HepG2 (cell line): ENCODE data around the gene TACO1. TPM values are rescaled to one million over a fixed set of nuclear protein-coding genes. Genes with fewer than 3 reads are reported as not detected.
A peak's percentile ranks its signal among the peaks of the same experiment; 100 is the strongest.

Source experiments
- DNMT1 ChIP-seq: sonication (generic); formaldehyde crosslinking; IDR thresholded peaks from 2 replicates; pipeline ENCODE4 v1.5.1; 2020; ENCODE audit warnings: mild to moderate bottlenecking, missing genetic modification reagents
- ELF1 ChIP-seq: sonication (generic); formaldehyde crosslinking; IDR thresholded peaks from 2 replicates; pipeline ENCODE4 v1.4.0; 2020; ENCODE audit warnings: missing genetic modification reagents
- EP300 ChIP-seq, 3 experiments: sonication (generic) in 1 of 3; formaldehyde crosslinking in 1 of 3; IDR thresholded peaks; 2 replicates each; pipeline versions ENCODE4 v1.5.1 to v1.6.1; 2011 to 2020; ENCODE audit warnings: low read depth in 2 of 3, low read length in 2 of 3, borderline replicate concordance in 1 of 3, improper control_type of control experiment in 1 of 3, mild to moderate bottlenecking in 1 of 3, missing genetic modification reagents in 1 of 3, moderate library complexity in 1 of 3
- FOXP1 ChIP-seq, 2 experiments: fragments of 450-650 bp in 1 of 2; IDR thresholded peaks; 2 replicates each; pipeline ENCODE4 v1.6.1; 2017 to 2018; ENCODE audit warnings: antibody characterized with exemption in 1 of 2
- GTF2F1 ChIP-seq: fragments of 150-350 bp; IDR thresholded peaks from 2 replicates; pipeline ENCODE4 v1.6.1; 2014; ENCODE audit warnings: low read length
- HNF4A ChIP-seq: sonication (generic); formaldehyde crosslinking; IDR thresholded peaks from 2 replicates; pipeline ENCODE4 v1.4.0; 2020; ENCODE audit warnings: missing genetic modification reagents
- KDM1A ChIP-seq: IDR thresholded peaks from 2 replicates; pipeline ENCODE4 v1.6.1; 2016; ENCODE audit warnings: missing compliant biosample characterization
- REXO4 ChIP-seq: sonication (generic); formaldehyde crosslinking; IDR thresholded peaks from 2 replicates; pipeline ENCODE4 v1.8.0; 2022; ENCODE audit warnings: missing genetic modification reagents, mild to moderate bottlenecking, borderline replicate concordance
- U2AF1 ChIP-seq: fragments of 200-400 bp; formaldehyde crosslinking; optimal IDR thresholded peaks from 2 replicates; pipeline ENCODE3; 2017; ENCODE audit warnings: mild to moderate bottlenecking, low read depth, low read length
- ZNF143 ChIP-seq: sonication (generic); formaldehyde crosslinking; IDR thresholded peaks from 2 replicates; pipeline ENCODE4 v1.4.0; 2020; ENCODE audit warnings: missing genetic modification reagents
- ZNF709 ChIP-seq: sonication (generic); formaldehyde crosslinking; IDR thresholded peaks from 2 replicates; pipeline ENCODE4 v1.5.0; 2020; ENCODE audit warnings: mild to moderate bottlenecking, missing genetic modification reagents
- ZNF746 ChIP-seq: sonication (generic); formaldehyde crosslinking; IDR thresholded peaks from 2 replicates; pipeline ENCODE4 v1.8.0; 2022; ENCODE audit warnings: mild to moderate bottlenecking, missing genetic modification reagents
- ZNF768 ChIP-seq: sonication (generic); formaldehyde crosslinking; IDR thresholded peaks from 2 replicates; pipeline ENCODE4 v1.4.0; 2020; ENCODE audit warnings: missing genetic modification reagents
- polyA plus RNA-seq, 8 experiments: library from polyadenylated mRNA; depleted of rRNA in 3 of 8; stranded (reverse) in 7 of 8; unstranded in 1 of 8; fragments of >200 nt; fragmentation: Illumina TruSeq in 4 of 8; extraction: Trizol in 4 of 8; gene quantifications; 2 replicates each; pipeline versions ENCODE4 v1.2.1 to v1.2.3, GENCODE V29; 2011 to 2016; ENCODE audit warnings: low read depth in 4 of 8, missing spikeins in 1 of 8, mixed read lengths in 1 of 8; ENCODE audit not compliant: insufficient read depth in 1 of 8
- total RNA-seq, 5 experiments: library from RNA; depleted of rRNA; stranded (reverse); fragments of >200 nt; fragmentation: Illumina TruSeq; extraction: Trizol; gene quantifications; 2 replicates each; pipeline ENCODE4 v1.2.3, GENCODE V29; 2016; ENCODE audit warnings: low read depth in 1 of 5
- TF ChIP-seq, protein P1 (sequence below): sonication (generic); formaldehyde crosslinking; IDR thresholded peaks from 2 replicates; pipeline ENCODE4 v1.4.0; 2020; ENCODE audit warnings: missing genetic modification reagents, borderline replicate concordance
- TF ChIP-seq, protein P2 (sequence below): sonication (generic); formaldehyde crosslinking; IDR thresholded peaks from 2 replicates; pipeline ENCODE4 v1.9.0; 2021; ENCODE audit warnings: missing genetic modification reagents, borderline replicate concordance
- TF ChIP-seq, protein P3 (sequence below): sonication (generic); formaldehyde crosslinking; conservative IDR thresholded peaks from 2 replicates; pipeline ENCODE4 v1.8.0; 2022; ENCODE audit warnings: missing genetic modification reagents
- TF ChIP-seq, protein P4 (sequence below): IDR thresholded peaks from 2 replicates; pipeline ENCODE4 v1.6.1; 2016; ENCODE audit warnings: low read depth
- TF ChIP-seq, protein P5 (sequence below): sonication (generic); formaldehyde crosslinking; conservative IDR thresholded peaks from 2 replicates; pipeline ENCODE4 v1.5.0; 2020; ENCODE audit warnings: missing genetic modification reagents

TACO1 gene
- total and polyA plus RNA-seq, 2 of the 13 experiments (the other 11 are each of a cell fraction or from before 2014, with no cell fraction given): 34.7 to 53.6 TPM

DNA sequence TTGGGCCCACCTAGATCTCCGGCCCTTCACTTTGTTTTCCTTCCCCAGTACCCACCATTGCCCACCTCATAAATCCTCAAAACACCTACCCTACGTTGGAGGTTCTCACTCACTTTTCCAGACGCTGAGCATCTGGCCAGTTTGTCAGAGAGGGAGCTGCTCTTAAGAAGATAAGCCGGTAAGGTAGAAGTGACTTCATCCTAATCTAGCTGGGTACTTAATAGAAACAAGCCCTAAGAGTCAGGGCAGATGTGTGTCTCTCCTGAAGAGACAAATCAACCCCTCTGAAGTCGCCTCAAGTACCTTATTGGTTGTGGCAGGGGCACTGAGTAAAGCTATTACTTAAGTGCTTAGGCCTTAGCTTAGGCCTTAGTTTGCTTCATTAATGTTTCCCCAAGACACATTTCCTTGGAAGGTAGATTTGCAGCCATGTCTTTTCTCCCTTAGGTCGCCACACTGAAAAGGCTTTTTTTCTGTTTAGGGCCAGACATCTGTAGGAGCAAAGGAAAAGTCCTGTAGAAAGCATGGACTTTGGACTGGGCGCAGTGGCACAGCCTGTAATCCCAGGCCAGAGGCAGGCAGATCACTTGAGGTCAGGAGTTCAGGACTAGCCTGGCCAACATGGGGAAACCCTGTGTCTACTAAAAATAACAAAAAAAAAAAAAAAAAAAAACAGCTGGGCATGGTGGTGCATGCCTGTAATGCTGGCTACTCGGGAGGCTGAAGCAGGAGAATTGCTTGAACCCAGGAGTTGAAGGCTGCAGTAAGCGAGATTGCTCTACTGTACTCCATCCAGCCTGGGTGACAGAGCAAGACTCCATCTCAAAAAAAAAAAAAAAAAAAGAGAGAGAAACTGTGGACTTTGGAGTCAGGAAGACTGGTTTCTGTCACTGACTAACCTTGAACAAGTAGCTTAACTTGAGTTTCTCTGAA lies 1.0 kb downstream of the TACO1 start (continued):
- TF ChIP-seq, protein P1, sequence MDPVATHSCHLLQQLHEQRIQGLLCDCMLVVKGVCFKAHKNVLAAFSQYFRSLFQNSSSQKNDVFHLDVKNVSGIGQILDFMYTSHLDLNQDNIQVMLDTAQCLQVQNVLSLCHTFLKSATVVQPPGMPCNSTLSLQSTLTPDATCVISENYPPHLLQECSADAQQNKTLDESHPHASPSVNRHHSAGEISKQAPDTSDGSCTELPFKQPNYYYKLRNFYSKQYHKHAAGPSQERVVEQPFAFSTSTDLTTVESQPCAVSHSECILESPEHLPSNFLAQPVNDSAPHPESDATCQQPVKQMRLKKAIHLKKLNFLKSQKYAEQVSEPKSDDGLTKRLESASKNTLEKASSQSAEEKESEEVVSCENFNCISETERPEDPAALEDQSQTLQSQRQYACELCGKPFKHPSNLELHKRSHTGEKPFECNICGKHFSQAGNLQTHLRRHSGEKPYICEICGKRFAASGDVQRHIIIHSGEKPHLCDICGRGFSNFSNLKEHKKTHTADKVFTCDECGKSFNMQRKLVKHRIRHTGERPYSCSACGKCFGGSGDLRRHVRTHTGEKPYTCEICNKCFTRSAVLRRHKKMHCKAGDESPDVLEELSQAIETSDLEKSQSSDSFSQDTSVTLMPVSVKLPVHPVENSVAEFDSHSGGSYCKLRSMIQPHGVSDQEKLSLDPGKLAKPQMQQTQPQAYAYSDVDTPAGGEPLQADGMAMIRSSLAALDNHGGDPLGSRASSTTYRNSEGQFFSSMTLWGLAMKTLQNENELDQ: no peak
- TF ChIP-seq, protein P2, sequence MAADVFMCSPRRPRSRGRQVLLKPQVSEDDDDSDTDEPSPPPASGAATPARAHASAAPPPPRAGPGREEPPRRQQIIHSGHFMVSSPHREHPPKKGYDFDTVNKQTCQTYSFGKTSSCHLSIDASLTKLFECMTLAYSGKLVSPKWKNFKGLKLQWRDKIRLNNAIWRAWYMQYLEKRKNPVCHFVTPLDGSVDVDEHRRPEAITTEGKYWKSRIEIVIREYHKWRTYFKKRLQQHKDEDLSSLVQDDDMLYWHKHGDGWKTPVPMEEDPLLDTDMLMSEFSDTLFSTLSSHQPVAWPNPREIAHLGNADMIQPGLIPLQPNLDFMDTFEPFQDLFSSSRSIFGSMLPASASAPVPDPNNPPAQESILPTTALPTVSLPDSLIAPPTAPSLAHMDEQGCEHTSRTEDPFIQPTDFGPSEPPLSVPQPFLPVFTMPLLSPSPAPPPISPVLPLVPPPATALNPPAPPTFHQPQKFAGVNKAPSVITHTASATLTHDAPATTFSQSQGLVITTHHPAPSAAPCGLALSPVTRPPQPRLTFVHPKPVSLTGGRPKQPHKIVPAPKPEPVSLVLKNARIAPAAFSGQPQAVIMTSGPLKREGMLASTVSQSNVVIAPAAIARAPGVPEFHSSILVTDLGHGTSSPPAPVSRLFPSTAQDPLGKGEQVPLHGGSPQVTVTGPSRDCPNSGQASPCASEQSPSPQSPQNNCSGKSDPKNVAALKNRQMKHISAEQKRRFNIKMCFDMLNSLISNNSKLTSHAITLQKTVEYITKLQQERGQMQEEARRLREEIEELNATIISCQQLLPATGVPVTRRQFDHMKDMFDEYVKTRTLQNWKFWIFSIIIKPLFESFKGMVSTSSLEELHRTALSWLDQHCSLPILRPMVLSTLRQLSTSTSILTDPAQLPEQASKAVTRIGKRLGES (CRISPR knock-in tag): no peak
- no peak for TF ChIP-seq DNMT1 (CRISPR knock-in tag)
- peak; percentile 22; the same call in 1 of the 2 replicates for TF ChIP-seq ELF1 (CRISPR knock-in tag)
- peak; percentile 94 for TF ChIP-seq HNF4A (CRISPR knock-in tag)
- TF ChIP-seq ZNF768 (CRISPR knock-in tag): no peak
- TF ChIP-seq, protein P3, sequence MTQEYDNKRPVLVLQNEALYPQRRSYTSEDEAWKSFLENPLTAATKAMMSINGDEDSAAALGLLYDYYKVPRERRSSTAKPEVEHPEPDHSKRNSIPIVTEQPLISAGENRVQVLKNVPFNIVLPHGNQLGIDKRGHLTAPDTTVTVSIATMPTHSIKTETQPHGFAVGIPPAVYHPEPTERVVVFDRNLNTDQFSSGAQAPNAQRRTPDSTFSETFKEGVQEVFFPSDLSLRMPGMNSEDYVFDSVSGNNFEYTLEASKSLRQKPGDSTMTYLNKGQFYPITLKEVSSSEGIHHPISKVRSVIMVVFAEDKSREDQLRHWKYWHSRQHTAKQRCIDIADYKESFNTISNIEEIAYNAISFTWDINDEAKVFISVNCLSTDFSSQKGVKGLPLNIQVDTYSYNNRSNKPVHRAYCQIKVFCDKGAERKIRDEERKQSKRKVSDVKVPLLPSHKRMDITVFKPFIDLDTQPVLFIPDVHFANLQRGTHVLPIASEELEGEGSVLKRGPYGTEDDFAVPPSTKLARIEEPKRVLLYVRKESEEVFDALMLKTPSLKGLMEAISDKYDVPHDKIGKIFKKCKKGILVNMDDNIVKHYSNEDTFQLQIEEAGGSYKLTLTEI (CRISPR knock-in tag): no peak
- peak in 1 of 2 experiments; percentile 40; a peak in 2 of 4 replicates for TF ChIP-seq EP300 (IDR thresholded peaks at IDR 0.05; ENCODE audit: low read depth in 2 of 2, low read length in 2 of 2)
- TF ChIP-seq EP300 (CRISPR knock-in tag; IDR thresholded peaks at IDR 0.05; ENCODE audit: borderline replicate concordance): no peak
- TF ChIP-seq FOXP1 (IDR thresholded peaks at IDR 0.05): no peak
- TF ChIP-seq FOXP1 (CRISPR knock-in tag; IDR thresholded peaks at IDR 0.05): no peak
- TF ChIP-seq ZNF709: no peak
- TF ChIP-seq ZNF143: no peak
- TF ChIP-seq U2AF1: no peak
- TF ChIP-seq ZNF746 (CRISPR knock-in tag): no peak
- TF ChIP-seq REXO4 (CRISPR knock-in tag): no peak
- no peak for TF ChIP-seq KDM1A (CRISPR knock-in tag)
- TF ChIP-seq, protein P4, sequence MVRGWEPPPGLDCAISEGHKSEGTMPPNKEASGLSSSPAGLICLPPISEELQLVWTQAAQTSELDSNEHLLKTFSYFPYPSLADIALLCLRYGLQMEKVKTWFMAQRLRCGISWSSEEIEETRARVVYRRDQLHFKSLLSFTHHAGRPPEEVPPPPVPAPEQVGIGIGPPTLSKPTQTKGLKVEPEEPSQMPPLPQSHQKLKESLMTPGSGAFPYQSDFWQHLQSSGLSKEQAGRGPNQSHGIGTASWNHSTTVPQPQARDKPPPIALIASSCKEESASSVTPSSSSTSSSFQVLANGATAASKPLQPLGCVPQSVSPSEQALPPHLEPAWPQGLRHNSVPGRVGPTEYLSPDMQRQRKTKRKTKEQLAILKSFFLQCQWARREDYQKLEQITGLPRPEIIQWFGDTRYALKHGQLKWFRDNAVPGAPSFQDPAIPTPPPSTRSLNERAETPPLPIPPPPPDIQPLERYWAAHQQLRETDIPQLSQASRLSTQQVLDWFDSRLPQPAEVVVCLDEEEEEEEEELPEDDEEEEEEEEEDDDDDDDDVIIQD (CRISPR knock-in tag): no peak
- no peak for TF ChIP-seq GTF2F1
- TF ChIP-seq, protein P5, sequence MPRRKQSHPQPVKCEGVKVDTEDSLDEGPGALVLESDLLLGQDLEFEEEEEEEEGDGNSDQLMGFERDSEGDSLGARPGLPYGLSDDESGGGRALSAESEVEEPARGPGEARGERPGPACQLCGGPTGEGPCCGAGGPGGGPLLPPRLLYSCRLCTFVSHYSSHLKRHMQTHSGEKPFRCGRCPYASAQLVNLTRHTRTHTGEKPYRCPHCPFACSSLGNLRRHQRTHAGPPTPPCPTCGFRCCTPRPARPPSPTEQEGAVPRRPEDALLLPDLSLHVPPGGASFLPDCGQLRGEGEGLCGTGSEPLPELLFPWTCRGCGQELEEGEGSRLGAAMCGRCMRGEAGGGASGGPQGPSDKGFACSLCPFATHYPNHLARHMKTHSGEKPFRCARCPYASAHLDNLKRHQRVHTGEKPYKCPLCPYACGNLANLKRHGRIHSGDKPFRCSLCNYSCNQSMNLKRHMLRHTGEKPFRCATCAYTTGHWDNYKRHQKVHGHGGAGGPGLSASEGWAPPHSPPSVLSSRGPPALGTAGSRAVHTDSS (CRISPR knock-in tag): 0 out of 2 replicates have a peak, but pooled peaks have one; percentile 10
